Right atrium auricular region (tissue), 2 donors: ENCODE results near the gene SMPDL3A. TPM values are rescaled to one million over a fixed set of nuclear protein-coding genes. Genes with fewer than 3 reads are reported as not detected.
"Not testable (repeated sequence)": the region's sequence is repeated elsewhere in the genome, so short reads cannot be mapped to it uniquely, and the experiment has no call there.

Experiments used
- DNase-seq: peaks from one replicate; pipeline ENCODE4 v3.0.0-alpha.2; 2019; ENCODE audit warnings: low spot score
- H3K27ac ChIP-seq, 2 donors: fragments of 200-600 bp; sonication (generic); 1 replicate in 1 of 2; 2 replicates in 1 of 2; pipeline ENCODE4 v1.5.1; 2016 to 2019
- H3K27me3 ChIP-seq, 2 donors: fragments of 200-600 bp; sonication (generic); one replicate each; pipeline versions ENCODE4 v1.5.1 to v1.6.0; 2017 to 2019
- H3K36me3 ChIP-seq: fragments of 200-600 bp; sonication (generic); one replicate; pipeline ENCODE4 v1.5.1; 2016
- H3K4me1 ChIP-seq, 2 donors: fragments of 200-600 bp; sonication (generic); one replicate each; pipeline versions ENCODE4 v1.5.1 to v1.6.0; 2017 to 2019
- H3K4me3 ChIP-seq, 2 donors: fragments of 200-600 bp; sonication (generic); 1 replicate in 1 of 2; 2 replicates in 1 of 2; pipeline ENCODE4 v1.5.1; 2017 to 2019; ENCODE audit warnings: mild to moderate bottlenecking in 1 of 2, moderate library complexity in 1 of 2
- H3K9me3 ChIP-seq, 2 donors: fragments of 200-600 bp; sonication (generic); one replicate each; pipeline ENCODE4 v1.5.1; 2019
- CTCF ChIP-seq, 2 donors: fragments of 200-600 bp; sonication (generic); IDR thresholded peaks; one replicate each; pipeline ENCODE4 v1.5.1; 2019; ENCODE audit warnings: antibody characterized with exemption in 2 of 2
- total RNA-seq, 2 donors: library from RNA; depleted of rRNA; stranded (reverse); fragments of >200 nt; gene quantifications; one replicate each; pipeline ENCODE4 v1.1.0, GENCODE V29; 2016

SMPDL3A gene
- total RNA-seq: 1 to 10 TPM; 4.9 to 6.6 TPM

GRCh38 chr6:122789182-122790027, at the start of gene SMPDL3A:
SMPDL3A (plus strand) TSS chr6:122789258; CDS start chr6:122789347, 89 bp downstream.
- Histone ChIP-seq H3K9me3 (no peaks in the 10 kb centered on the region), H3K4me3 (peak within 1 kb of the TSS; percentile 61 to 69), H3K4me1 (peaks cover 0 to 20% of the 10 kb centered on the region in 2 donors), H3K27ac (peak within 1 kb of the TSS; percentile 93 to 95), H3K27me3 (no peaks in the 10 kb centered on the region), H3K36me3 (no peaks in the 10 kb centered on the region)
- peak; percentile 79 for DNase-seq
- peak; percentile 48 to 74 for TF ChIP-seq CTCF (IDR thresholded peaks at IDR 0.05)

- no peak for TF ChIP-seq CTCF (IDR thresholded peaks at IDR 0.05)
- Histone ChIP-seq H3K27ac (no peak overlapping the region), H3K9me3 (no peaks in the 10 kb centered on the region), H3K36me3 (no peaks in the 10 kb centered on the region), H3K4me3 (no peak overlapping the region), H3K4me1 (no peaks in the 10 kb centered on the region), H3K27me3 (no peaks in the 10 kb centered on the region)
- no peak for DNase-seq
Measured at GRCh38 chr6:122740091-122740490, 49.0 kb upstream of the SMPDL3A start.

GRCh38 chr6:122740936-122741335, 48.1 kb upstream of the SMPDL3A start:
- no peak for TF ChIP-seq CTCF (IDR thresholded peaks at IDR 0.05)
- no peaks in the 10 kb centered on the region for H3K36me3 ChIP-seq
- H3K27ac ChIP-seq: no peak overlapping the region
- DNase-seq: no peak
- H3K9me3 ChIP-seq: no peaks in the 10 kb centered on the region
- H3K4me1 ChIP-seq: no peaks in the 10 kb centered on the region
- H3K4me3 ChIP-seq: no peak overlapping the region
- no peaks in the 10 kb centered on the region for H3K27me3 ChIP-seq

- DNase-seq, H3K4me1 ChIP-seq, H3K36me3 ChIP-seq, H3K4me3 ChIP-seq, H3K27me3 ChIP-seq, H3K27ac ChIP-seq, H3K9me3 ChIP-seq: not testable (repeated sequence)
Measured at GRCh38 chr6:122744247-122744646, 44.8 kb upstream of the SMPDL3A start.

- H3K27me3 ChIP-seq, H3K27ac ChIP-seq: not testable (repeated sequence)
Measured at GRCh38 chr6:122744856-122745255, 44.2 kb upstream of the SMPDL3A start.

GRCh38 chr6:122746688-122747087, 42.4 kb upstream of the SMPDL3A start:
- no peak for TF ChIP-seq CTCF (IDR thresholded peaks at IDR 0.05)
- Histone ChIP-seq H3K4me1 (no peaks in the 10 kb centered on the region), H3K27me3 (no peaks in the 10 kb centered on the region), H3K27ac (no peak overlapping the region), H3K4me3 (no peak overlapping the region), H3K9me3 (no peaks in the 10 kb centered on the region), H3K36me3 (no peaks in the 10 kb centered on the region)
- no peak for DNase-seq

More at GRCh38 chr6:122744856-122745255, 44.2 kb upstream of the SMPDL3A start:
- not testable (repeated sequence) for DNase-seq, H3K9me3 ChIP-seq, H3K4me3 ChIP-seq, H3K4me1 ChIP-seq, H3K36me3 ChIP-seq

GRCh38 chr6:122747573-122747972, 41.5 kb upstream of the SMPDL3A start:
- Histone ChIP-seq H3K4me3 (no peak overlapping the region), H3K27me3 (no peaks in the 10 kb centered on the region), H3K27ac (no peak overlapping the region), H3K36me3 (no peaks in the 10 kb centered on the region), H3K9me3 (no peaks in the 10 kb centered on the region), H3K4me1 (no peaks in the 10 kb centered on the region)
- no peak for TF ChIP-seq CTCF (IDR thresholded peaks at IDR 0.05)
- DNase-seq: no peak

- not testable (repeated sequence) for H3K27me3 ChIP-seq, DNase-seq, H3K27ac ChIP-seq, H3K4me3 ChIP-seq, H3K4me1 ChIP-seq, H3K9me3 ChIP-seq, H3K36me3 ChIP-seq
Measured at GRCh38 chr6:122748945-122749344, 40.1 kb upstream of the SMPDL3A start.
